HepG2 (cell line): Measurements from ENCODE around the gene SMURF2. TPM values are rescaled to one million over a fixed set of nuclear protein-coding genes. Genes with fewer than 3 reads are reported as not detected.

Experiments used
- LBX2 ChIP-seq: sonication (generic); formaldehyde crosslinking; IDR thresholded peaks from 2 replicates; pipeline ENCODE4 v1.5.0; 2020; ENCODE audit warnings: missing genetic modification reagents, mild to moderate bottlenecking, borderline replicate concordance
- MLXIP ChIP-seq: sonication (generic); formaldehyde crosslinking; IDR thresholded peaks from 2 replicates; pipeline ENCODE4 v1.9.0; 2021; ENCODE audit warnings: missing genetic modification reagents, borderline replicate concordance
- NR3C1 ChIP-seq: sonication (generic); formaldehyde crosslinking; IDR thresholded peaks from 2 replicates; pipeline ENCODE4 v1.4.0; 2020; ENCODE audit warnings: missing genetic modification reagents
- RFX3 ChIP-seq: IDR thresholded peaks from 2 replicates; pipeline ENCODE4 v1.6.1; 2016; ENCODE audit warnings: missing biosample characterization, missing genetic modification reagents
- SAFB2 ChIP-seq: sonication (generic); formaldehyde crosslinking; IDR thresholded peaks from 2 replicates; pipeline ENCODE4 v1.5.1; 2020; ENCODE audit warnings: missing genetic modification reagents, low read depth, mild to moderate bottlenecking, borderline replicate concordance
- SMAD1 ChIP-seq: sonication (generic); formaldehyde crosslinking; IDR thresholded peaks from 2 replicates; pipeline ENCODE4 v1.4.0; 2020; ENCODE audit warnings: missing genetic modification reagents, low read depth, mild to moderate bottlenecking, borderline replicate concordance
- TAF1 ChIP-seq: sonication (generic); formaldehyde crosslinking; IDR thresholded peaks from 2 replicates; pipeline ENCODE4 v1.4.0; 2020; ENCODE audit warnings: missing genetic modification reagents
- THRA ChIP-seq: sonication (generic); formaldehyde crosslinking; IDR thresholded peaks from 2 replicates; pipeline ENCODE4 v1.4.0; 2020; ENCODE audit warnings: missing genetic modification reagents, borderline replicate concordance
- ZC3H13 ChIP-seq: sonication (generic); formaldehyde crosslinking; IDR thresholded peaks from 2 replicates; pipeline ENCODE4 v1.8.1; 2023; ENCODE audit warnings: mild to moderate bottlenecking, missing genetic modification reagents, moderate library complexity
- ZNF143 ChIP-seq: sonication (generic); formaldehyde crosslinking; IDR thresholded peaks from 2 replicates; pipeline ENCODE4 v1.4.0; 2020; ENCODE audit warnings: missing genetic modification reagents
- ZNF251 ChIP-seq: sonication (generic); formaldehyde crosslinking; IDR thresholded peaks from 2 replicates; pipeline ENCODE4 v1.9.0; 2021; ENCODE audit warnings: mild to moderate bottlenecking, missing genetic modification reagents
- ZNF329 ChIP-seq: sonication (generic); formaldehyde crosslinking; IDR thresholded peaks from 2 replicates; pipeline ENCODE4 v1.9.0; 2021; ENCODE audit warnings: low read depth, mild to moderate bottlenecking, missing genetic modification reagents
- ZNF646 ChIP-seq: sonication (generic); formaldehyde crosslinking; IDR thresholded peaks from 2 replicates; pipeline ENCODE4 v1.9.0; 2021; ENCODE audit warnings: mild to moderate bottlenecking, missing genetic modification reagents
- ZNF784 ChIP-seq: sonication (generic); formaldehyde crosslinking; IDR thresholded peaks from 2 replicates; pipeline ENCODE4 v1.5.1; 2020; ENCODE audit warnings: missing genetic modification reagents, mild to moderate bottlenecking, borderline replicate concordance
- polyA plus RNA-seq, 8 experiments: library from polyadenylated mRNA; depleted of rRNA in 3 of 8; stranded (reverse) in 7 of 8; unstranded in 1 of 8; fragments of >200 nt; fragmentation: Illumina TruSeq in 4 of 8; extraction: Trizol in 4 of 8; gene quantifications; 2 replicates each; pipeline versions ENCODE4 v1.2.1 to v1.2.3, GENCODE V29; 2011 to 2016; ENCODE audit warnings: low read depth in 4 of 8, missing spikeins in 1 of 8, mixed read lengths in 1 of 8; ENCODE audit not compliant: insufficient read depth in 1 of 8
- total RNA-seq, 5 experiments: library from RNA; depleted of rRNA; stranded (reverse); fragments of >200 nt; fragmentation: Illumina TruSeq; extraction: Trizol; gene quantifications; 2 replicates each; pipeline ENCODE4 v1.2.3, GENCODE V29; 2016; ENCODE audit warnings: low read depth in 1 of 5

Gene SMURF2
- total and polyA plus RNA-seq, 2 of the 13 experiments (the other 11 are each of a cell fraction or from before 2014, with no cell fraction given) = 14.9 to 24.3 TPM

- TF ChIP-seq ZNF251 (CRISPR knock-in tag) (no peak), SAFB2 (CRISPR knock-in tag) (no peak), ZNF329 (0 out of 2 replicates have a peak, but pooled peaks have one; percentile 47), ZC3H13 (CRISPR knock-in tag) (no peak), THRA (CRISPR knock-in tag) (0 out of 2 replicates have a peak, but pooled peaks have one; percentile 12), MLXIP (0 out of 2 replicates have a peak, but pooled peaks have one; percentile 1), ZNF646 (CRISPR knock-in tag) (no peak), ZNF143 (CRISPR knock-in tag) (peak; percentile 48), TAF1 (CRISPR knock-in tag) (peak; percentile 77), RFX3 (CRISPR knock-in tag) (no peak), LBX2 (CRISPR knock-in tag) (no peak), SMAD1 (CRISPR knock-in tag) (no peak), ZNF784 (no peak; the same call in 1 of the 2 replicates), NR3C1 (CRISPR knock-in tag) (no peak)
Observed at GRCh38 chr17:64661976-64662773, at the start of gene SMURF2 (continued).
